Superior temporal gyrus (tissue), 1 donor: ENCODE measurements around the gene ZNF805.
"Not testable (repeated sequence)": the region's sequence is repeated elsewhere in the genome, so short reads cannot be mapped to it uniquely, and the experiment has no call there.

ENCODE experiments used
- DNase-seq: peaks from one replicate; pipeline ENCODE4 v3.0.0-alpha.2; 2016; ENCODE audit errors: extremely low spot score

The ZNF805 gene

DNA sequence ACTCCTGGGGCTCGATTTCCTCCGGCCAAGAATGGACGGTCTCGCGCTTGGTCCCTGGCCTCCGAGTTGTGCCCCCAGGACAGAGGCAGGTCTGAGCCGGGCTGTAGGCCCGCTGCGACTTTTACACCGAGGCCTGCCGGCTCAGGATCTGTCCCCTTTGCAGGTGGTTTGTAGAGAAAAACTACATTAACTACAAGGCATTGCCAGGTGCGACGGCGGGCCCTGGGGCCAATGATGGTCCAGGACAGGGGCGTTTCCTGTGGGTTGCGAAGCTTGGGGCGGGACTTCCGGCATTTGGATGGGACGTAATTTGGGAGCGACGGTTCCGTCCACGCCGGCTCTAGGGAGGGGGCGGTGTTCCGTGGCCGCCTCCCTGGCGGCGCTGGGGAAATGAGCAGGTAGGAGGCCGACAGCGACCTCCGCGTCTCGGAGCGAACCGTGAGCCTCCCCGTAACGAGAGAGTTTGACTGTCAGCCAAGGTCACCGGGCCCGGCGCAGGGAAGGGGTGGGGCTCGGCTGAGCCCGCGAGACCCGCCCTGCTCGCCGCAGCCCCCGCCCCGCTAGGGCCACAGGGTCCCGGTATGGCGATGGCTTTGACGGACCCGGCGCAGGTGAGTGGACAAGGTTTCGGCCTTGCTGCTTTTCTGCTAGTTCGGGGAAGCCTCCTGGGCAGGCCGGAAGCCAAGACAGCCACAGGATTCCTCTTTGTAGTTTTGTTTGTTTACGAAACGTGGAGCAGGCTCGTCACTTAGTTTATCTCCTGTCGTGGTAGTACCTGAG lies at the start of gene ZNF805:
Gene ZNF805, plus strand, starts transcription at position 322 of the 780 bp plus-strand sequence. Its CDS starts 260 bp downstream, at position 582.
- DNase-seq = peak; percentile 96

DNA sequence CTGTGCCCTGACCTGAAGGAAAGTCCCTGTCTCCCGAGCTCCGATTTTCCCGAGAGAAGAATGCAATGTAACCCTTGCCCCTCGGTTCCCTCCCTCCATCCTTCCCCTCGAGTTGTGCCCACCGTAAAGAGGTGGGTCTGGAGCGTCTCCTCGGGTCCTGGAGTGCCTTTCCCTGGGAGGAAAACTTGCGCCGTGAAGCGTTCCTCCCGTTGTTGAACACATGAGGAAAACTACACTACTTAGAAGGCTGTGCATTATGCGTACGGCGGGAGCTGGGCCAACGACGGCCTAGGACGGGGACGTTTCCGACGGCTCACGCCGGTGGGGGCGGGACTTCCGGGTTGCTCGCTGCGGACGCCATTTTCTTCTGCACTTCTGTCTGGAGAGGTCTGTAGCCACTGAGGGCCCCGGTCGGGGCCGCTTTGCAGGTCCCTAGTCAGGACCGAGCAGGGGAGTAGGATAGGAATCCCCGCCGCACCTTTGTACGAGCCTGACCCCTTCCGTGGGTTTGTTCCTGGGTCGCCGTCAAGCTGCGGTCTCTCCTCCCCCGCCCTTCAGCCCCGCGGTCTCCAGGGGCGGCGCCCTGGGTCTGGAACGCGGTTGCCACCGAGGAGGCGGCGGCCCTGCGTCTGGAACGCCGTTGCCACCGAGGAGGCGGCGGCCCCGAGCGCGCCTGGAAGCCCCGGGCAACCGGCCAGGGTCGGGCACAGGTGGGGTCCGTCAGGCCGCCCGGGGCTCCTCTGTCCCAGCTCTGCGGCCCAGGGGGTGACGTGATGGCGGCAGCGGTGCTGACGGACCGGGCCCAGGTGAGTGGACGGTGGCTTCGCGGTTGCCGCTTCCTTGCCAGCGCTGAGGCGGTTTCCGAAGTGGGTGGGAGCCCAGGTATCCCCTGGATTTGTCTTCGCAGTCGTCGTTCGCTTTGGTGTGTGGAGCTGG lies 49.0 kb upstream of the ZNF805 start, which contains the start of gene ZNF264:
Gene ZNF264, plus strand, starts transcription at position 360 of the 936 bp plus-strand sequence. Its CDS starts 414 bp downstream, at position 774.
- DNase-seq = peak; percentile 94

DNA sequence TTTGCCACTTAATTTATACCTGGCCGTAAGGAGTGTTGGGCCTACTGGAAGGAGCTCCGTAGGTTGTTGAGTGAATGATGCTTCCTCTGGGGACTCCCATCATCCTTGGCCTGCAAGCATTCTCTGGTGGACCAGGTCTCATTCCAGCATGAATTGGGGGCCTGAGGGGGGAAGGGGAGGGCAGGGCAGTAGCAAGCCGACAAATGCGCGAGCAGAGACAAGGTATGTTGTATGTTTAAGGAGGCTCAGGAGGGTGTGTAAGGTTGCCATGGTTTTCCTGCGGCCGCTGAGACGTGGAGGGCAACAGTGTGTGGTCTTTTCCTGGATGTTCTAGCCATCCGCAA lies 48.4 kb upstream of the ZNF805 start:
- DNase-seq = no peak

DNA sequence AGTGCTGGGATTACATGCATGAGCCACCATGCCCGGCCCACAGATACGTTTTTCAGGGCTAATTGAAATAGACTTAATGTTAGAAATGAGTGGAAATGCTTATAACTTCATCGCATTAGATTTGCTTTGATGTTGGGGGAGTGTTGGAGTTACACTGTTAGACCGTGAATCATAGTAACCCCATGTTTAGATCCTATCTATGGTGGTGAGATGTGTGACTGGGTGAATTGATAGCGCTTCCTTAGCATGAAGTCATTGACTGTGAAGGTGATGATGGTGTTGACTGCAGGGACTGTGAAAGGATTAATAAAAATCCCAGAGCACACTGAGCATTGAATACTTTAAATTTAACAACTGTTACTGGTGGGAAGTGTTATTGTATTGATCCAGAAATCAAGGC lies 47.4 kb upstream of the ZNF805 start:
- DNase-seq = no peak

DNA sequence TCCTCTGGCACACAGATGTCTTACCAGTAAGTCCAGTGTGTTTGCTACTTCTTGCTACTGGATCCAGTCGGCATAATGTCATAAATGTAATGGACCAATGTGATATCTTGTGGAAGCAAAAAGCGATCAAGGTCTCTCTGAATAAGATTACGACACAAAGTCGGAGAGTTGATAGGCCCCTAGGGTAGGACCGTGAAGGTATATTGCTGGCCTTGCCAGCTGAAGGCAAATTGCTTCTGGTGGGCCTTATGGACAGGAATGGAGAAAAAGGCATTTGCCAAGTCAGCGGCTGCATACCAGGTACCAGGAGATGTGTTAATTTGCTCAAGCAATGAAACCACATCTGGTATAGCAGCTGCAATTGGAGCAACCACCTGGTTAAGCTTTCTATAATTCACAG lies 42.6 kb upstream of the ZNF805 start:
- DNase-seq = not testable (repeated sequence)

DNA sequence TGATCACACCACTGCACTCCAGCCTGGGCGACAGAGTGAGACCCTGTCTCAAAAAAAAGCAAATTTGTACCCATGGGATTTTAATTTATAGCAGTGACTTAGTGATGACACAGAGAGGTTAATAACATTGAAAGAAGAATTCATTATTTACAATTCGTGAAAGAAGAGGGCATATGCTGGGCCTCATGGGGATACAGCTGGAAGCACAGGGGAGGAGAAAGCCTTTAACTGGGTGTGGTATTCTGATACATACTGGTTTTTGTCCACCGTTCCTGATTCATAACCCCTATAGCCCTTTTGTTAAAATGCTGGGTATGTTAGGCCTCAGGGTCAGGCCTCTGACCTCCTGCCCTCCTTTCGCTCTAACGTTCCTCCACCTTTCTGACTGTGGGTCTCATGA lies 38.3 kb upstream of the ZNF805 start:
- DNase-seq = no peak

DNA sequence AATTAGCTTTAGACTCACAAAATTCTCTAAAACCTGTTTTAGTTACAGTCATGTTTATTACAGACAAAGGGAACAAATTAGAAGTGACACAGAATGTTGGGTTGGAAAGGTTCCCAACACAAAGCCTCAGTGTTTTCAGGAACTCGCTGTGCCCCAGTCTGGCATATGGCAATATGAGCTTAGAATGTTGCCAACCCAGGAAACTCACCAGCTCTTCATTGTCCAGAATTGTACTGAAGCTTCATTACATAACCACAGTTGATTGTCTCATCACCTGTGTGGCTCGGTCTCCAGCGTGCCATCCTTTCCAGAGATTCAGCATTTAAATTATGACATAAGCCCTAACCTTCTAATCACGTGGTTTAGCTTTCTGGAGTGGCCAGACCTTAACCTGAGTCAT lies 30.1 kb upstream of the ZNF805 start:
- peak; percentile 46 for DNase-seq

DNA sequence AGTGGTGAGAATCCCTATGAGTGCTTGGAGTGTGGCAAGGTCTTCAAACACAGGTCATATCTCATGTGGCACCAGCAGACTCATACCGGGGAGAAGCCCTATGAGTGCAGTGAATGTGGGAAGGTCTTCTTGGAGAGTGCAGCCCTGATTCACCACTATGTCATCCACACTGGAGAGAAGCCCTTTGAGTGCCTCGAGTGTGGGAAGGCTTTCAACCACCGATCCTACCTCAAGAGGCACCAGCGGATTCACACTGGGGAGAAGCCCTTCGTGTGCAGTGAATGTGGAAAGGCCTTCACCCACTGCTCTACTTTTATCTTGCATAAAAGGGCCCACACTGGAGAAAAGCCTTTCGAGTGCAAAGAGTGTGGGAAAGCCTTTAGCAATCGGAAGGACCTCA lies 28.3 kb upstream of the ZNF805 start:
- no peak for DNase-seq

DNA sequence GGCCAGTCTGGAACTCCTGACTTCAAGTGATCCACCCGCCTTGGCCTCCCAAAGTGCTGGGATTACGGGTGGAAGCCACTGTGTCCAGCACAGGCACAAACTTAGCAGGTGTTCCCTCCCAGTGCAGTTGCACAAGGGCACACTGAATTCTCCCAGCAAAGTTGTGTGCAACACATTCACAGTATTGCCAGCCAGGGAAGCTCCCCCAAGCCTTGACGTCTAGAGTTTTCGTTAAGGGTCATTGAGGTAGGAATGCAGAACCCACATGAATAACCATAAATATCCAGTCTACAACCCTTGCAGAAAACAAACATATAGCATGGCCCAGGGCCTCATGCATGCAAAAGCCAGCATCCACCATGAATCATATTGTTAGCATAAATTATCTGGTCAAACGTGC lies 12.9 kb upstream of the ZNF805 start:
- DNase-seq = no peak

DNA sequence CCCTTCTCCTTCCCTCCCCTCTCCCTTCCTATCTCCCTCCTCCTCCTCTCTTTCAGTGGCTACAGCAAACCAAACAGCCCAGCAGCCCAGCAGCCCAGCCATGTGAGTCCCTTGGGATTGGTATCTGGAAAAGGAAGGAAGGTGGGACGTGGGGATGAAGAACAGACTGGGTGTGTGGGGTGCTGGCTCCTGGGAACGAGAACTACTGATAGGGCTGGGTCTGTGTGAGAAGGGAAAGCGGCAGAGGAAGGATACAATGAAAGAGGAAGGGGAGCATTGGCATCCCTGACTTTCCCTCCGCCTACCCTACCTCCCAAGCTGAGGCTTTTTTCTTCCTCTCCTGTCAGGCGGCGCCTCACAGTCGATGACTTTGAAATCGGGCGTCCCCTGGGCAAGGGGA lies 8.7 kb upstream of the ZNF805 start:
- DNase-seq = no peak

DNA sequence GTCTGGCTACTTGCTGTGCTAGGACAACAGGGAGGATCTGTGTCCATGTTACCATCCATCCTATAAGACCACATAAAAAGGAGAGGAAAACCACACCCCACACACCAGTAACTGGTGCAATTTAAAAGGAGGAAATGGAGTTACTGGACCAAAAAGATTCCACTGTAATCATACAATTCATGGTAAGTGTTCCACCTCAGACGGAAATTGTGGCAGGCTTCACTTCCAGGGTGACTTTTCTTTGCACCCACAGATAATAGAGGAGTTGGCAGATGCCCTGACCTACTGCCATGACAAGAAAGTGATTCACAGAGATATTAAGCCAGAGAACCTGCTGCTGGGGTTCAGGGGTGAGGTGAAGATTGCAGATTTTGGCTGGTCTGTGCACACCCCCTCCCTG lies 7.2 kb upstream of the ZNF805 start:
- no peak for DNase-seq

DNA sequence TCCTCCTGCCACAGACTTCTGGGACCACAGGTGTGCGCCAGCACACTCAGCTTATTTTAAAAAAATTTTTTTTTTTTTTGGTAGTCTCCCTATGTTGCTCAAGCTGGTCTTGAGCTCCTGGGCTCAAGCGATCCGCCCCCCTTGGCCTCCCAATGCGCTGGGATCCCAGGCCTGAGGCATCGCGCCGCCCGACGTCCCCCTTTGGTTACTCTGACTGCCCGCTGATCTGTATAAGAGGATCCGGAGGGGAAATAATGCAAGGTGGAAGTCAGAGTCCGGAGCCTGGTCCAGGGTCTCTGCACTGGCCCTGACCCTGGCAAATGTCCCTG lies 486 bp upstream of the ZNF805 start:
- no peak for DNase-seq

DNA sequence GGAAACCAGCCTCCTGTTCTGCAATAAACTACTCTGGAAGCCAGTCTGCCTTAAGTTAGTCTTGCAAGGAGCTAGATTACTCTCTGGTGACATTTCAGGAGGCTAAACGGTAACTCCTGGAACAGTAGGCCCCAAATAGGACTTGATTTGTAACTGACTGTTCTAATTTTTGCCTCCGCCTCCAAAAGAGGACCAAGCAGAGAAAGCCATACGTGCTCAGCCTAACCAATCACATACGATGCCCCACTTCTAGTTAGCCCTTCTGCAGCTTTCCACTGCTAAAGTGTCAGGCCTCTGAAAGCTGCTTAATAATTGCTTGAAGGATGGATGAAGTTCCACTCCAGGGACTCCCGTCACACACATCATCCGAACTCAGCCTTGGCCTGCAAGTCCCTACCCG lies 744 bp downstream of the ZNF805 start:
- peak; percentile 16 for DNase-seq

DNA sequence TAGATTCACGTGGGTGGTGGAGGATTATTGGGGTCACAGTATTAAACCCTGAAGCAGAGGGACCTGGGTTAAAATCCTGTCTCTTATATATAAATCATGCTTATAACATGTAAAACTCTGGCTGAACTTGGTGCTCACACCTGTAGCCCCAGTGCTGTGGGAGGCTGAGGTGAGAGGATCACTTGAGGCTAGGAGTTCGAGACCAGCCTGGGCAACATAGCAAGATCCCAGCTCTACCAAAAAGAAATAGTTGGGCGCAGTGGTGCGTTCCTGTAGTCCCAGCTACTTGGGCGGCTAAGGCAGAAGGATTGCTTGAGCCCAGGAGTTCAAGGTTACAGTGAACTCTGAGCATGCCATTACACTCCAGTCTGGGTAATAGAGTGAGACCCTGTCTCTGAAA lies 2.4 kb downstream of the ZNF805 start:
- no peak for DNase-seq

DNA sequence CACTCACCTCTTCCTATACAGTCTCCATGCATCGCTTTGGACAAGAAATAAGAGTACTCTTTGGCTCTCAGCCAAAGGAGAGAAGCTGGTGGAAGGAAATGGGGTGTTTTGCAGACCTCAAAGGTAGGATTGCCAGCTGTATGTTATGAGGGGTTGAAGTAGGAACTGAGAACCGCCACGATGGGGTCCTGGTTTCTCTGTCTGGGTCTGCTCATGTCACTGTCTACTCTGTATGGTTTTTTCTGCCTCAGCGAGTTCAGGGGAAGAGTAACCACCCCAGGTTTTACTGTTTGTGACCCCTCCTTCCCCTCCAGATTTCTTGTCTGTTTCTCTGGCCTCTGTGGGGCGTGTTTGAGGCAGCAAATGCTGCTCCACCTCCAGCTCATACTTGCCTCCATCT lies 4.1 kb downstream of the ZNF805 start:
- DNase-seq = no peak

DNA sequence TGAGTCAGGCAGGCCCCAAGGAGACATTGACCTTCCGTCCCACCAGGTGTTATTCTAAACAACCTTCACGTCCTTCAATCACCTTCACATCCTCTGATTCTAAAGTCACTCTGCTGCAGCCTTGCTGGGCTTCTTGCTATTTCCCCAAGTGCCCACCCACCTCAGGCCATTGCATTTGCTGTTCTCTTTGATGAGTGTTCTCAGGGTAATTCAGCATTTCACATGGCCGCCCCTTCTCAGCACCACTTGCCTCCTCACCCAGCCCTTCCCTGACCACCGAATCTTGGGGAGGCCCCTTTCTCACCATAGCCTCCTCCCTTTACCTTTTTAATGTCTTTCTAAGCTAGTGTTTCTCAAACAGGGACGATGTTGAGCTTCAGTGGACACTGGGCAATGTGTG lies 4.6 kb downstream of the ZNF805 start:
- DNase-seq = no peak

DNA sequence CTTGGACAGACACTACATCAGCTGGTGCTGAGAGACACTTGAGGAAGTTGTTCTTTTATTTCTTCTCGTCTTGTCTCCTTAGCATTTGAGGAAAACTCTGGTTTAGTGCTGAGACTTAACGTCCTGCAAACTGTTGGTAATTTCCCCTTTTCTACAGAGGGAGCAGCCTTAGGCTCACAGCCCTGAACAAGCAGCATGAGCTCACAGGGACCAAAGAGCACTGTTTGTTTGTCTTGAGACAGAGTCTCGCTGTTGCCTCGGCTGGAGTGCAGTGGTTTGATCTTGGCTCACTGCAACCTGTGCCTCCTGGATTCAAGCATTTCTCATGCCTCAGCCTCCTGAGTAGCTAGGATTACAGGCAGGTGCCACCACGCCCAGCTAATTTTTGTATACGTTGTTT lies 5.5 kb downstream of the ZNF805 start:
- DNase-seq = no peak

DNA sequence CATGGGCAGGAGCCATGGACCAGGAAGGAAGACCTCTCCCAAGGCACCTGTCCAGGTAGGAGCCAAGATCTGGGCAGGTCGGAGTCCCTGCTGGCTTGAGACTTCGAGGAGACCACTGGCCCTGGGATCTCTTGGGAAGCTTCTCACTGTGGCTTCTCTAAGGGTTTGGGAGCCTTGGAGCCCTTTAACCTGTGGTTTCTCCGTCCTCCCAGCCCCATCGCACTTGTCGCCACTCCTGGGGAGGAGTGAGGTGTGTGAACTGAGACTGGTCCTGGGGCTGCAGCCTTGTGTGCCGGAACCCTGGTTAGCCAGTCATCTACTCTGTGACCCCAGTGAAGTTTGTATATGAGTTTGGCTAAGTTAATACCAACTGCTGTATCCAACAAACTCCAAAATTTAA lies 8.2 kb downstream of the ZNF805 start:
- DNase-seq = no peak

DNA sequence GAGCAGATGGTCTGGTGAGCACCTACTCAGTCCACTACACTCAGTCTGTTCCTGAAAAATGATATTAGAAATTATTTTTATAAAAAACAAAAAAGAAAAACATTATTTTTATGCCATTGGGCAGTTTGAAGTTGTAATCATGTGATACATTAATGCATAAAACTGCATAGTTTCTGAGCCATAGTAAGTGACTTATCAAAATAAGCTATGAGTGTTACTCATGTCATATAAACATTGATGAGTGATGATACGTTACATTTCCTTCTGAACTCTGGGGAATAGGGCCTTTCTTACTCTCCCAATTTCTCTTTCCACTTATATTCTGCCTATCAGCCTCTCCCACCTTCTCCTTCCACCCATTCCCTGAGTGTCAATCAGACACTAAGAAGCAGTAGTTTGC lies 8.9 kb downstream of the ZNF805 start:
- no peak for DNase-seq

DNA sequence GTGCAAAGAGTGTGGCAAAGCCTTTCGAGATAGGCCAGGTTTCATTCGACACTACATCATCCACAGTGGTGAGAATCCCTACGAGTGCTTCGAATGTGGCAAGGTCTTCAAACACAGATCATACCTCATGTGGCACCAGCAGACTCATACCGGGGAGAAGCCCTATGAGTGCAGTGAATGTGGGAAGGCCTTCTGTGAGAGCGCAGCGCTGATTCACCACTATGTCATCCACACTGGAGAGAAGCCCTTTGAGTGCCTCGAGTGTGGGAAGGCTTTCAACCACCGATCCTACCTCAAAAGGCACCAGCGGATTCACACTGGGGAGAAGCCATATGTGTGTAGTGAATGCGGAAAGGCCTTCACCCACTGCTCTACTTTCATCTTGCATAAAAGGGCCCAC lies 13.3 kb downstream of the ZNF805 start:
- DNase-seq = not testable (repeated sequence)

DNA sequence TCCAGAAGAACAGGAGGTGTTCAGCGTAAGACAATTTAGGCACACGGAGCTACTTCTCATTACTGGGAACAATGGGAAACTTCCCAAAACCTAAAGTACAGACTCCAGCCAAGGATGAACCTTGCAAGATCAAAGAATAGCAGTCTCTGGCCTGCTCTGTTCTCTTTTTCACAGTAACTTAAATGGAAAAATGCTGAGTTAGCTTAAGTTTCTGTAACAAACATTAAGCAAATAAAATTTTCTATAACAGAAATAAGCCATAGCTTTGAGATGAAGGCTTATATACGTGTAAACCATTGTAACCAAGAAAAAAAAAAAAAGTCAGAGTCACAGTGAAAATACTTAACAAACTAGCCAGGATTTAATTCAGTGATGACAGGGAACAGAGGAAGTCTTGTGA lies 21.6 kb downstream of the ZNF805 start:
- DNase-seq = no peak

DNA sequence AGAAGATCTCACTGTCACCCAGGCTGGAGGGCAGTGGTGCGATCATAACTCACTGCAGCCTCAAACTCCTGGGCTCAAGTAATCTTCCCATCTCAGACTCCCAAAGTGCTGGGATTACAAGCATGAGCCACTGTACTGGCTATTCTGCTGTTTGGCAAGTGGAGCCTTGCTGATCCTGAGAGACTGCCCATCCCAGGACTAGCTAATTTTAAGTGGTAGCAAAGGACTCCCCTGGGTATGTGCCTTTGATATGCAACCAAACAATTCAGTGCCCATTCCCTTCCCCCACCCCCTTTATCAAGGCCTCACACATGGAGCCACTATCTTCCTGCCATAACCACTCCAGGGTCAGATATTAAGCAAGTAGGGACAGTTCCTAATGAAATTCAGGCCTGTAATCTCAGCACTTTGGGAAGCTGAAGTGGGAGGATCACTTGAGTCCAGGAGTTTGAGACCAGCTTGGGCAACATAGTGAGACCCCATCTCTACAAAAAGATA lies 22.9 kb downstream of the ZNF805 start:
- DNase-seq = no peak

DNA sequence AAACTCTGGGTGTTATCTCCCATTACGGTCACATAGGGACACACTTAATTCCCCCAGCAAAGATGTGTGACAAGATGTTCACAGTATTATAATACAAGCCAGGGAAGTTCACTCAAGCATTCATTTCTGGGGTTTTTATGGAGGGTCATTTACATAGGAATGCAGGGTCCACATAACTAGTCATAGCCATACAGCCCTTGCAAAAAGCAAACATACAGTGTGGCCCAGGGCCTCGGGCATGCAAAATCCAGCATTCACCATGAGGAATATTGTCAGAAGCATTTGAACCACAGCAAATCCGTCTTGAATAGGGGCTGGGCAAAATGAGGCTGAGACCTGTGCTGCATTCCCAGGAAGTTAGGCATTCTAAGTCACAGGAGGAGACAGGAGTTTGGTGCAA lies 26.9 kb downstream of the ZNF805 start:
- no peak for DNase-seq
